ENCODE results near the gene AZIN2.
A peak's percentile ranks its signal among the peaks of the same experiment; 100 is the strongest.

Gene AZIN2

DNA sequence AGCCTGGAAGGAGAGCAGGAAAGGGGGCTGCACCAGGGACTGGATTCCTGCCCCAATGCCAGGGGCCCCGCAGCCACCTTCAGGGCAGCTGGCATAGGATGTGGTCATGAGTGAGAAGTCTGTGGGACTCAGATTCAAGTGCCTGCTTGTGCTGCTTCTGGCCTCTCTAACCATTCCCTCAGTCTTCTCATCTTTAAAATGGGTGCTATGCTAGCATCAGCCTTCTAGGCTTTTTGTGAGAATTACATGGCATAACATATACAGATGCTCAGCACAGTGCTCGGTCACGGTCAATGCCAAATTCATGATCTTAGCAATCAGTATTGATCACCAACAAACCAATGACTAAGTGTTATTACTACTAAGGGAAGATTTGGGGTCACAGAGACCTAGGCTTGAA is 77.4 kb downstream of the AZIN2 start:
- H3K4me1 Mint-ChIP-seq: peaks cover 61% of the 10 kb centered on the region
- H3K9me3 Mint-ChIP-seq: no peaks in the 10 kb centered on the region

DNA sequence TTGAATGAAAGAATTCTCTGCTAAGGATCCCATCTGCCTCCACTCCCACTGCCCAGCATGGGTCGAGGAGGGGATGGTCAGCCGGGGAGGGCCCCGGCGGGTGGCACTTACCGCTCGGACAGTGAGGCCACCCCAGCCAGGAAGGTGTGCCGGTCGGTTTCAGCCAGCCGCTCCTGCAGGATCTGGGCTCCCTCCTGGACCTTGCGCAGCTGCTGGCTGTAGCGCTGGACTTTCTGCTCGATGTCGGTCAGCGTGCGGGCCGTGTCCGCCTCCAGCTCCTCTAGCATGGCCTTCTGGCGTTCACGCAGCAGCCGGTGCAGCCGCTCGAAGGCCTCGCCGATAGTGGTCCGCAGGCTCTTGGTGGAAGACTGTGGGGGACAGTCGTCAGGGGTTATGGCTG is 78.6 kb downstream of the AZIN2 start:
- Mint-ChIP-seq H3K9me3 (no peaks in the 10 kb centered on the region), H3K4me1 (peaks cover 65% of the 10 kb centered on the region), H3K27ac (no peak overlapping the region), H3K27me3 (ENCODE audit: low read depth, poor library complexity) (peaks cover 5% of the 10 kb centered on the region), H3K36me3 (ENCODE audit: low read depth) (peaks cover 44% of the 10 kb centered on the region), H3K4me3 (no peak overlapping the region)
- TF ChIP-seq, protein P1, sequence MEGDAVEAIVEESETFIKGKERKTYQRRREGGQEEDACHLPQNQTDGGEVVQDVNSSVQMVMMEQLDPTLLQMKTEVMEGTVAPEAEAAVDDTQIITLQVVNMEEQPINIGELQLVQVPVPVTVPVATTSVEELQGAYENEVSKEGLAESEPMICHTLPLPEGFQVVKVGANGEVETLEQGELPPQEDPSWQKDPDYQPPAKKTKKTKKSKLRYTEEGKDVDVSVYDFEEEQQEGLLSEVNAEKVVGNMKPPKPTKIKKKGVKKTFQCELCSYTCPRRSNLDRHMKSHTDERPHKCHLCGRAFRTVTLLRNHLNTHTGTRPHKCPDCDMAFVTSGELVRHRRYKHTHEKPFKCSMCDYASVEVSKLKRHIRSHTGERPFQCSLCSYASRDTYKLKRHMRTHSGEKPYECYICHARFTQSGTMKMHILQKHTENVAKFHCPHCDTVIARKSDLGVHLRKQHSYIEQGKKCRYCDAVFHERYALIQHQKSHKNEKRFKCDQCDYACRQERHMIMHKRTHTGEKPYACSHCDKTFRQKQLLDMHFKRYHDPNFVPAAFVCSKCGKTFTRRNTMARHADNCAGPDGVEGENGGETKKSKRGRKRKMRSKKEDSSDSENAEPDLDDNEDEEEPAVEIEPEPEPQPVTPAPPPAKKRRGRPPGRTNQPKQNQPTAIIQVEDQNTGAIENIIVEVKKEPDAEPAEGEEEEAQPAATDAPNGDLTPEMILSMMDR (IDR thresholded peaks at IDR 0.05): no peak
- DNase-seq: no peak

More for the DNA sequence above, 77.4 kb downstream of the AZIN2 start:
- Mint-ChIP-seq H3K36me3 (ENCODE audit: low read depth) (peaks cover 50% of the 10 kb centered on the region), H3K27me3 (ENCODE audit: low read depth, poor library complexity) (peaks cover 5% of the 10 kb centered on the region), H3K27ac (no peak overlapping the region), H3K4me3 (no peak overlapping the region)
- TF ChIP-seq, protein P1 (IDR thresholded peaks at IDR 0.05): no peak
- DNase-seq: no peak

DNA sequence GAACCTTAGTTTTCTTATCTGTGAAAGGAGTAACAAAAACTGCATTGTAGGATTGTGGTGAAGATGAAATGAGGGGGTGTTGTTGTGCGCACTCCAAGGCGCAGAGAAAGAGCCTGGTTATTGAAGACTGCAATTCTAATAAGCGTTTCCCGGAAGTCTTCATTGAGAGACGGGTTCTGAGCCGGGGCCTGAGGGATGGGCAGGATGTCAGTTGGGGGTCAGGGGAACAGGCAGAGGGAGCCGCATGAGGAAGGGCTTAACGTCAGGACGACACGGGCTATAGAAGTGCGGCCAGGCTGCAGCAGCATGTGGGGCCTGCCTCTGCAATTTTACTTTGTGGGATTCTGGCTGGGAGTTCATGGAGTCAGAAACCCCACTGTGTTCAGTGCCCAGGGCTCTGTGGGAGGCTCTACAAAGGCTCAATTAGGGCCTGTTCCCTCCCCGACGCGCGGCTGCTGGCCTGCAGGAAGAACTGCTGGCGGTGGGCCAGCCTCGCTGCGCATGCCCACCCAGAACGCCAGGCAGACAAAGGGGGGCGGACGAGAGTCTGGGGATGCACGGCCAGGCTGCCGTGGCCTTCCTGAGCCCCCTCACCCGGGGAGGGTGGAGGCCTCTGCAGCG is 80.2 kb downstream of the AZIN2 start:
- no peak for DNase-seq
- Mint-ChIP-seq H3K9me3 (peaks cover 6% of the 10 kb centered on the region), H3K27ac (peak overlapping the region; percentile 93), H3K4me1 (peaks cover 67% of the 10 kb centered on the region), H3K36me3 (ENCODE audit: low read depth) (peaks cover 42% of the 10 kb centered on the region), H3K4me3 (peak overlapping the region; percentile 13), H3K27me3 (ENCODE audit: low read depth, poor library complexity) (peaks cover 5% of the 10 kb centered on the region)
- TF ChIP-seq, protein P1 (IDR thresholded peaks at IDR 0.05): no peak

DNA sequence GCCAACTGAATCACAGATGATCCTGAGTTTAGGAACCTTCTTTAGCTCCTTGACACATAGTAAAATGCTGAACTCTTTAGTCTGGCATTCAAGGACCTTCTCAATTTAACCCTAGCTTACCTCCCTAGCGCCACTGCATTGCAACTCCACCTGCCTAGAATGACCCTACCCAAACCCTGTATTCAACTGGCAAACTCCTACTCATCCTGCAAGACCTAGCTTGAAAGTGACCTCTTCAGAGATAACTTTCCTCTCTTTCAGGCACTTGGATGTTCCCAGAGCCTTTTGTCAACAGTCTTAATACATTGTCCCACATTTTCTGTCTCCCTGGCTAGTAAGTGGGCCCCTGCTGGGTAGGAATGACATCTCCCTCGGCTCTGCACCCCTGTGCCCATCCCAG is 81.2 kb downstream of the AZIN2 start:
- peaks cover 5% of the 10 kb centered on the region for H3K27me3 Mint-ChIP-seq (ENCODE audit: low read depth, poor library complexity)
- no peak for DNase-seq
- peak overlapping the region; percentile 97 for H3K27ac Mint-ChIP-seq
- H3K4me1 Mint-ChIP-seq: peaks cover 68% of the 10 kb centered on the region
- peaks cover 11% of the 10 kb centered on the region for H3K9me3 Mint-ChIP-seq
- peak overlapping the region; percentile 31 for H3K4me3 Mint-ChIP-seq
- H3K36me3 Mint-ChIP-seq (ENCODE audit: low read depth): peaks cover 42% of the 10 kb centered on the region
- TF ChIP-seq, protein P1 (IDR thresholded peaks at IDR 0.05): no peak

DNA sequence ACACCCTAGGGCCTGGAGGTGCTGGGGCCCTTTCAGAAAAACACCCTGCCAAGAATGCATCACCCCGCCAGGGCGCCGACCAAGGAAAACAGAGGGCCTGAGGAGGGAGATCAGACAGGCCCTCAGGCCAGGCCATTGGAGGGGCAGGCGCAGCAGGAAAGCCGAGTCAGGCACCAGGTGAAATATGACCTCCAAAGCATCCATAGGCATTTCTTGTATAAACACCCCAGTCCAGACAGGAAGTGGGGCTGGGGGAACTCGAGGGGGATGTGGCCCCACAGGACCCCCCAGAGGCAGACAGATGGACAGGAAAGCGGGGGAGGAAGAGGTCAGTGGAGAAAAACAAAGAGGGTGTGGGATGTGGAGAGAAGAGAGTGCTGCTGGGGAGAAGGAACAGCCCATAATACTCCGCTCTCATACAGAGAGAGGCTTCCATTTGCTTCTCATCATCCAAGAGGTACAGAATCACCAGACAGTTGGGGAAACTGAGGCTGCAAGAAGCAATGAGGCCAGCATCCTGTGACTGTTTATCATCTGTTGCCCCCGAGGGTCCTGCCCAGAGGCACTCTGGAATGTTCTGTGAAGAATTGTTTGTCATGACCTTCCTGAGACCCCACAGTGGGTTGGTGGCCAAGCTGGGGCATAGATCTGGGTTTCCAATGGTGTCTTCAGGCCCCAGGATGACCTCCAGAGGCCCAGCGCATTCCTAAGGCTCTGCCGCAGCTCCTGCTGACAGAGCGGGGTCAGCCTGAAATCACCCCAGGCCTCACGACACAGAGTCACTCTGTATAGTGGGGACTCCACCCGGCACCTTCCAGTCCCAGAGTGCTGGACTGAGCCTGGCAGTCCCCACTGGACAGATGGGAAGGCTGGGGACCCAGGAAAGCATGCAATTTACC is 82.9 kb downstream of the AZIN2 start:
- peak; percentile 71 for DNase-seq
- H3K27ac Mint-ChIP-seq: peak overlapping the region; percentile 97

More for the DNA sequence above, 82.9 kb downstream of the AZIN2 start:
- Mint-ChIP-seq H3K4me1 (peaks cover 84% of the 10 kb centered on the region), H3K9me3 (peaks cover 13% of the 10 kb centered on the region), H3K4me3 (peak overlapping the region; percentile 8), H3K36me3 (ENCODE audit: low read depth) (peaks cover 41% of the 10 kb centered on the region), H3K27me3 (ENCODE audit: low read depth, poor library complexity) (peaks cover 5% of the 10 kb centered on the region)
- TF ChIP-seq, protein P1 (IDR thresholded peaks at IDR 0.05): no peak

Measured in nephron progenitor cell (in vitro differentiated cells).